GM23338 (cell line): ENCODE data around the gene LTA4H. TPM values are rescaled to one million over a fixed set of nuclear protein-coding genes. Genes with fewer than 3 reads are reported as not detected.

Experiments used
- ATAC-seq: fragments of 200-7000 bp; cut with Tn5 transposase; 3 replicates; pipeline ENCODE4 v1.9.1; 2020
- DNase-seq: peaks from one replicate; pipeline ENCODE4 v3.0.0-alpha.2; 2015; ENCODE audit warnings: low spot score
- H2AFZ ChIP-seq: fragments of 200-600 bp; sonication (generic); 2 replicates; pipeline ENCODE4 v1.8.0; 2016; ENCODE audit warnings: antibody characterized with exemption, mild to moderate bottlenecking, moderate library complexity
- H3F3A ChIP-seq: fragments of 200-600 bp; sonication (generic); replicated peaks from 2 replicates; pipeline ENCODE4 v1.8.0; 2017; ENCODE audit warnings: antibody characterized with exemption, mixed run types, low read depth
- H3K27ac ChIP-seq: fragments of 200-600 bp; sonication (generic); 2 replicates; pipeline ENCODE4 v1.6.1; 2016; ENCODE audit warnings: low read depth
- H3K27me3 ChIP-seq: fragments of 200-600 bp; sonication (generic); 2 replicates; pipeline ENCODE4 v1.8.0; 2016; ENCODE audit warnings: mild to moderate bottlenecking, mixed run types, moderate library complexity; ENCODE audit not compliant: insufficient read depth
- H3K36me3 ChIP-seq: fragments of 200-600 bp; sonication (generic); 2 replicates; pipeline ENCODE4 v1.8.0; 2016; ENCODE audit warnings: mild to moderate bottlenecking; ENCODE audit not compliant: insufficient read depth
- H3K4me1 ChIP-seq: fragments of 200-600 bp; sonication (generic); 2 replicates; pipeline ENCODE4 v1.8.0; 2016; ENCODE audit warnings: mild to moderate bottlenecking, moderate library complexity; ENCODE audit not compliant: insufficient read depth
- H3K4me2 ChIP-seq: fragments of 200-600 bp; sonication (generic); 2 replicates; pipeline ENCODE4 v1.7.1; 2017; ENCODE audit warnings: mixed run types
- H3K4me3 ChIP-seq: fragments of 200-600 bp; sonication (generic); 2 replicates; pipeline ENCODE4 v1.6.1; 2016; ENCODE audit warnings: mixed run types
- H3K79me2 ChIP-seq: fragments of 200-600 bp; sonication (generic); replicated peaks from 2 replicates; pipeline ENCODE4 v1.8.0; 2017; ENCODE audit warnings: mild to moderate bottlenecking; ENCODE audit not compliant: insufficient read depth
- H3K9me2 ChIP-seq: fragments of 200-600 bp; sonication (generic); 2 replicates; pipeline ENCODE4 v1.8.0; 2017; ENCODE audit not compliant: insufficient read depth
- H4K20me1 ChIP-seq: fragments of 200-600 bp; sonication (generic); replicated peaks from 2 replicates; pipeline ENCODE4 v1.8.0; 2017; ENCODE audit warnings: mild to moderate bottlenecking; ENCODE audit not compliant: insufficient read depth
- H3K27ac Mint-ChIP-seq: 2 replicates; pipeline ENCODE4 v1.8.0; 2020; ENCODE audit warnings: inconsistent platforms, mild to moderate bottlenecking, moderate library complexity, mixed read lengths
- H3K27me3 Mint-ChIP-seq: 3 replicates; pipeline ENCODE4 v1.8.0; 2022; ENCODE audit warnings: low read depth, mild to moderate bottlenecking, moderate library complexity, mixed read lengths, inconsistent platforms; ENCODE audit not compliant: insufficient read depth, poor library complexity
- H3K36me3 Mint-ChIP-seq: 3 replicates; pipeline ENCODE4 v1.8.0; 2021; ENCODE audit warnings: low read depth, mild to moderate bottlenecking, inconsistent platforms, moderate library complexity, mixed read lengths
- H3K4me1 Mint-ChIP-seq: 3 replicates; pipeline ENCODE4 v1.8.0; 2020; ENCODE audit warnings: mild to moderate bottlenecking, inconsistent platforms, mixed read lengths
- H3K4me3 Mint-ChIP-seq: 3 replicates; pipeline ENCODE4 v1.8.0; 2021; ENCODE audit warnings: moderate library complexity, mild to moderate bottlenecking, inconsistent platforms, mixed read lengths
- H3K9me3 Mint-ChIP-seq: 3 replicates; pipeline ENCODE4 v1.8.0; 2020; ENCODE audit warnings: moderate library complexity, mild to moderate bottlenecking, inconsistent platforms, mixed read lengths
- CTCF ChIP-seq, 2 experiments: fragments of 200-600 bp in 1 of 2; sonication (generic) in 1 of 2; conservative IDR thresholded peaks; 2 replicates each; pipeline versions ENCODE4 v1.5.1 to v1.6.1; 2016 to 2017; ENCODE audit warnings: antibody characterized with exemption in 2 of 2, low read depth in 2 of 2, mild to moderate bottlenecking in 2 of 2, moderate library complexity in 1 of 2
- EZH2phosphoT487 ChIP-seq: fragments of 200-600 bp; sonication (generic); IDR thresholded peaks from one replicate; pipeline ENCODE4 v1.8.1; 2018; ENCODE audit warnings: antibody characterized with exemption; ENCODE audit not compliant: unreplicated experiment
- JUNB ChIP-seq: IDR thresholded peaks from one replicate; pipeline ENCODE4 v1.6.1; 2016; ENCODE audit warnings: antibody characterized with exemption; ENCODE audit not compliant: unreplicated experiment
- STAT1 ChIP-seq: IDR thresholded peaks from one replicate; pipeline ENCODE4 v1.6.1; 2016; ENCODE audit warnings: antibody characterized with exemption; ENCODE audit not compliant: unreplicated experiment
- ZNF331 ChIP-seq: fragments of 250-450 bp; sonication (Bioruptor Pico); IDR thresholded peaks from 2 replicates; pipeline ENCODE4 v1.5.0; 2020; ENCODE audit warnings: low read depth, mild to moderate bottlenecking, moderate library complexity
- polyA plus RNA-seq: library from polyadenylated mRNA; unstranded; fragments of >200 nt; fragmentation: Nextera tagmentation; extraction: Ambion mirVana; gene quantifications from 2 replicates; pipeline ENCODE4 v1.2.1, GENCODE V29; 2016
- total RNA-seq: library from RNA; depleted of rRNA; stranded (reverse); fragments of >200 nt; shearing (Covaris generic); gene quantifications from 2 replicates; pipeline ENCODE4 v1.2.3, GENCODE V29; 2014
- TF ChIP-seq, protein P1 (sequence below): IDR thresholded peaks from 2 replicates; pipeline ENCODE4 v1.6.1; 2016; ENCODE audit warnings: antibody characterized with exemption
- TF ChIP-seq, protein P2 (sequence below): IDR thresholded peaks from one replicate; pipeline ENCODE4 v1.6.1; 2018; ENCODE audit warnings: antibody characterized with exemption; ENCODE audit not compliant: unreplicated experiment
- TF ChIP-seq, protein P3 (sequence below): fragments of 250-450 bp; sonication (Bioruptor Pico); IDR thresholded peaks from 2 replicates; pipeline ENCODE4 v1.5.0; 2020; ENCODE audit warnings: mild to moderate bottlenecking, moderate library complexity

LTA4H gene
- total and polyA plus RNA-seq, 2 experiments from 2014 or later = 84.4 to 189 TPM

- no peak for TF ChIP-seq STAT1
- TF ChIP-seq, protein P1, sequence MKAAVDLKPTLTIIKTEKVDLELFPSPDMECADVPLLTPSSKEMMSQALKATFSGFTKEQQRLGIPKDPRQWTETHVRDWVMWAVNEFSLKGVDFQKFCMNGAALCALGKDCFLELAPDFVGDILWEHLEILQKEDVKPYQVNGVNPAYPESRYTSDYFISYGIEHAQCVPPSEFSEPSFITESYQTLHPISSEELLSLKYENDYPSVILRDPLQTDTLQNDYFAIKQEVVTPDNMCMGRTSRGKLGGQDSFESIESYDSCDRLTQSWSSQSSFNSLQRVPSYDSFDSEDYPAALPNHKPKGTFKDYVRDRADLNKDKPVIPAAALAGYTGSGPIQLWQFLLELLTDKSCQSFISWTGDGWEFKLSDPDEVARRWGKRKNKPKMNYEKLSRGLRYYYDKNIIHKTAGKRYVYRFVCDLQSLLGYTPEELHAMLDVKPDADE = no peak
Measured at GRCh38 chr12:96068636-96069035, 33.2 kb upstream of the LTA4H start (continued).

DNA sequence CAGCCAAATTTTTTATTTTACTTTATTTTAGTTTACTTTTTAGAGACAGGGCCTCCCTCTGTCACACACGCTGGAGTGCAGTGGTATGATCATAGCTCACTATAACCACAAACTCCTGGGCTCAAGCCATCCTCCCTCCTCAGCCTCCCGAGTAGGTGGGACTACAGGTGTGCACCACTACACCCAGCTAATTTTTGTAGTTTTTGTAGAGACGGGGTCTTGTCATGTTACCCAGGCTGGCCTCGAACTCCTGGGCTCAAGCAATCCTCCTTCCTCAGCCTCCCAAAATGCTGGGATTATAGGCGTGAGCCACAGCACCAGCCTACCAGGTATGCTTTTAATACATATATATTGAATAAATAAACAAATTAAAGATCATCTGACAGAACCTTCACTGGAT lies 32.7 kb upstream of the LTA4H start:
- H3F3A ChIP-seq = no peaks in the 10 kb centered on the region
- no peak overlapping the region for H3K27ac ChIP-seq
- no peaks in the 10 kb centered on the region for H4K20me1 ChIP-seq
- no peak for TF ChIP-seq JUNB
- no peak for TF ChIP-seq STAT1
- TF ChIP-seq, protein P2, sequence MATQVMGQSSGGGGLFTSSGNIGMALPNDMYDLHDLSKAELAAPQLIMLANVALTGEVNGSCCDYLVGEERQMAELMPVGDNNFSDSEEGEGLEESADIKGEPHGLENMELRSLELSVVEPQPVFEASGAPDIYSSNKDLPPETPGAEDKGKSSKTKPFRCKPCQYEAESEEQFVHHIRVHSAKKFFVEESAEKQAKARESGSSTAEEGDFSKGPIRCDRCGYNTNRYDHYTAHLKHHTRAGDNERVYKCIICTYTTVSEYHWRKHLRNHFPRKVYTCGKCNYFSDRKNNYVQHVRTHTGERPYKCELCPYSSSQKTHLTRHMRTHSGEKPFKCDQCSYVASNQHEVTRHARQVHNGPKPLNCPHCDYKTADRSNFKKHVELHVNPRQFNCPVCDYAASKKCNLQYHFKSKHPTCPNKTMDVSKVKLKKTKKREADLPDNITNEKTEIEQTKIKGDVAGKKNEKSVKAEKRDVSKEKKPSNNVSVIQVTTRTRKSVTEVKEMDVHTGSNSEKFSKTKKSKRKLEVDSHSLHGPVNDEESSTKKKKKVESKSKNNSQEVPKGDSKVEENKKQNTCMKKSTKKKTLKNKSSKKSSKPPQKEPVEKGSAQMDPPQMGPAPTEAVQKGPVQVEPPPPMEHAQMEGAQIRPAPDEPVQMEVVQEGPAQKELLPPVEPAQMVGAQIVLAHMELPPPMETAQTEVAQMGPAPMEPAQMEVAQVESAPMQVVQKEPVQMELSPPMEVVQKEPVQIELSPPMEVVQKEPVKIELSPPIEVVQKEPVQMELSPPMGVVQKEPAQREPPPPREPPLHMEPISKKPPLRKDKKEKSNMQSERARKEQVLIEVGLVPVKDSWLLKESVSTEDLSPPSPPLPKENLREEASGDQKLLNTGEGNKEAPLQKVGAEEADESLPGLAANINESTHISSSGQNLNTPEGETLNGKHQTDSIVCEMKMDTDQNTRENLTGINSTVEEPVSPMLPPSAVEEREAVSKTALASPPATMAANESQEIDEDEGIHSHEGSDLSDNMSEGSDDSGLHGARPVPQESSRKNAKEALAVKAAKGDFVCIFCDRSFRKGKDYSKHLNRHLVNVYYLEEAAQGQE = no peak
- TF ChIP-seq, protein P1 = no peak
- no peak for TF ChIP-seq ZNF331 (CRISPR knock-in tag)
- no peak for TF ChIP-seq CTCF (conservative IDR thresholded peaks at IDR 0.05; ENCODE audit: low read depth in 2 of 2)
- TF ChIP-seq, protein P3, sequence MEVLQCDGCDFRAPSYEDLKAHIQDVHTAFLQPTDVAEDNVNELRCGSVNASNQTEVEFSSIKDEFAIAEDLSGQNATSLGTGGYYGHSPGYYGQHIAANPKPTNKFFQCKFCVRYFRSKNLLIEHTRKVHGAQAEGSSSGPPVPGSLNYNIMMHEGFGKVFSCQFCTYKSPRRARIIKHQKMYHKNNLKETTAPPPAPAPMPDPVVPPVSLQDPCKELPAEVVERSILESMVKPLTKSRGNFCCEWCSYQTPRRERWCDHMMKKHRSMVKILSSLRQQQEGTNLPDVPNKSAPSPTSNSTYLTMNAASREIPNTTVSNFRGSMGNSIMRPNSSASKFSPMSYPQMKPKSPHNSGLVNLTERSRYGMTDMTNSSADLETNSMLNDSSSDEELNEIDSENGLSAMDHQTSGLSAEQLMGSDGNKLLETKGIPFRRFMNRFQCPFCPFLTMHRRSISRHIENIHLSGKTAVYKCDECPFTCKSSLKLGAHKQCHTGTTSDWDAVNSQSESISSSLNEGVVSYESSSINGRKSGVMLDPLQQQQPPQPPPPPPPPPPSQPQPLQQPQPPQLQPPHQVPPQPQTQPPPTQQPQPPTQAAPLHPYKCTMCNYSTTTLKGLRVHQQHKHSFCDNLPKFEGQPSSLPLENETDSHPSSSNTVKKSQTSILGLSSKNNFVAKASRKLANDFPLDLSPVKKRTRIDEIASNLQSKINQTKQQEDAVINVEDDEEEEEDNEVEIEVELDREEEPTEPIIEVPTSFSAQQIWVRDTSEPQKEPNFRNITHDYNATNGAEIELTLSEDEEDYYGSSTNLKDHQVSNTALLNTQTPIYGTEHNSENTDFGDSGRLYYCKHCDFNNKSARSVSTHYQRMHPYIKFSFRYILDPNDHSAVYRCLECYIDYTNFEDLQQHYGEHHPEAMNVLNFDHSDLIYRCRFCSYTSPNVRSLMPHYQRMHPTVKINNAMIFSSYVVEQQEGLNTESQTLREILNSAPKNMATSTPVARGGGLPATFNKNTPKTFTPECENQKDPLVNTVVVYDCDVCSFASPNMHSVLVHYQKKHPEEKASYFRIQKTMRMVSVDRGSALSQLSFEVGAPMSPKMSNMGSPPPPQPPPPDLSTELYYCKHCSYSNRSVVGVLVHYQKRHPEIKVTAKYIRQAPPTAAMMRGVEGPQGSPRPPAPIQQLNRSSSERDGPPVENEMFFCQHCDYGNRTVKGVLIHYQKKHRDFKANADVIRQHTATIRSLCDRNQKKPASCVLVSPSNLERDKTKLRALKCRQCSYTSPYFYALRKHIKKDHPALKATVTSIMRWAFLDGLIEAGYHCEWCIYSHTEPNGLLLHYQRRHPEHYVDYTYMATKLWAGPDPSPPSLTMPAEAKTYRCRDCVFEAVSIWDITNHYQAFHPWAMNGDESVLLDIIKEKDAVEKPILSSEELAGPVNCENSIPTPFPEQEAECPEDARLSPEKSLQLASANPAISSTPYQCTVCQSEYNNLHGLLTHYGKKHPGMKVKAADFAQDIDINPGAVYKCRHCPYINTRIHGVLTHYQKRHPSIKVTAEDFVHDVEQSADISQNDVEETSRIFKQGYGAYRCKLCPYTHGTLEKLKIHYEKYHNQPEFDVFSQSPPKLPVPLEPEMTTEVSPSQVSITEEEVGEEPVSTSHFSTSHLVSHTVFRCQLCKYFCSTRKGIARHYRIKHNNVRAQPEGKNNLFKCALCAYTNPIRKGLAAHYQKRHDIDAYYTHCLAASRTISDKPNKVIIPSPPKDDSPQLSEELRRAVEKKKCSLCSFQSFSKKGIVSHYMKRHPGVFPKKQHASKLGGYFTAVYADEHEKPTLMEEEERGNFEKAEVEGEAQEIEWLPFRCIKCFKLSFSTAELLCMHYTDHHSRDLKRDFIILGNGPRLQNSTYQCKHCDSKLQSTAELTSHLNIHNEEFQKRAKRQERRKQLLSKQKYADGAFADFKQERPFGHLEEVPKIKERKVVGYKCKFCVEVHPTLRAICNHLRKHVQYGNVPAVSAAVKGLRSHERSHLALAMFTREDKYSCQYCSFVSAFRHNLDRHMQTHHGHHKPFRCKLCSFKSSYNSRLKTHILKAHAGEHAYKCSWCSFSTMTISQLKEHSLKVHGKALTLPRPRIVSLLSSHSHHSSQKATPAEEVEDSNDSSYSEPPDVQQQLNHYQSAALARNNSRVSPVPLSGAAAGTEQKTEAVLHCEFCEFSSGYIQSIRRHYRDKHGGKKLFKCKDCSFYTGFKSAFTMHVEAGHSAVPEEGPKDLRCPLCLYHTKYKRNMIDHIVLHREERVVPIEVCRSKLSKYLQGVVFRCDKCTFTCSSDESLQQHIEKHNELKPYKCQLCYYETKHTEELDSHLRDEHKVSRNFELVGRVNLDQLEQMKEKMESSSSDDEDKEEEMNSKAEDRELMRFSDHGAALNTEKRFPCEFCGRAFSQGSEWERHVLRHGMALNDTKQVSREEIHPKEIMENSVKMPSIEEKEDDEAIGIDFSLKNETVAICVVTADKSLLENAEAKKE = no peak
- TF ChIP-seq EZH2phosphoT487 = no peak
- no peaks in the 10 kb centered on the region for H3K27me3 ChIP-seq
- H3K36me3 ChIP-seq = no peaks in the 10 kb centered on the region
- no peak for DNase-seq
- no peaks in the 10 kb centered on the region for H3K9me3 Mint-ChIP-seq
- no peak overlapping the region for H2AFZ ChIP-seq
- ATAC-seq = no peak
- H3K4me1 Mint-ChIP-seq = peaks cover 17% of the 10 kb centered on the region
- H3K79me2 ChIP-seq = no peaks in the 10 kb centered on the region
- H3K4me1 ChIP-seq = peaks cover 16% of the 10 kb centered on the region
- H3K27me3 Mint-ChIP-seq = peaks cover 4% of the 10 kb centered on the region
- H3K4me2 ChIP-seq = no peak overlapping the region
- H3K36me3 Mint-ChIP-seq = no peaks in the 10 kb centered on the region; the same call in 2 of the 3 replicates
- H3K9me2 ChIP-seq = no peaks in the 10 kb centered on the region
- no peak overlapping the region for H3K27ac Mint-ChIP-seq
- no peak overlapping the region for H3K4me3 Mint-ChIP-seq
- H3K4me3 ChIP-seq = no peak overlapping the region
